RWPE1 (cell line): Measurements from ENCODE around the gene DHX35.

Experiments used
- CTCF ChIA-PET: fragments of 350-600 bp; sonication (Branson Sonifier 250); formaldehyde crosslinking; extraction: SDS; loops from one replicate; lab custom pipeline; 2021; lab: Yijun Ruan, JAX
- POLR2A ChIA-PET: fragments of 400-600 bp; formaldehyde crosslinking; extraction: SDS; loops from one replicate; lab custom pipeline; 2020; ENCODE audit warnings: antibody characterized with exemption; ENCODE audit not compliant: low non-redundant PET; lab: Yijun Ruan, JAX
- DNase-seq: peaks from one replicate; pipeline ENCODE4 v3.0.0; 2012; ENCODE audit warnings: low spot score
- H3K27ac ChIP-seq: fragments of 450-650 bp; 2 replicates; pipeline ENCODE4 v1.5.1; 2017
- TF ChIP-seq, protein P1 (sequence below): fragments of 450-650 bp; conservative IDR thresholded peaks from 2 replicates; pipeline ENCODE4 v1.5.1; 2017; ENCODE audit warnings: low read depth, mild to moderate bottlenecking

Gene DHX35

DNA sequence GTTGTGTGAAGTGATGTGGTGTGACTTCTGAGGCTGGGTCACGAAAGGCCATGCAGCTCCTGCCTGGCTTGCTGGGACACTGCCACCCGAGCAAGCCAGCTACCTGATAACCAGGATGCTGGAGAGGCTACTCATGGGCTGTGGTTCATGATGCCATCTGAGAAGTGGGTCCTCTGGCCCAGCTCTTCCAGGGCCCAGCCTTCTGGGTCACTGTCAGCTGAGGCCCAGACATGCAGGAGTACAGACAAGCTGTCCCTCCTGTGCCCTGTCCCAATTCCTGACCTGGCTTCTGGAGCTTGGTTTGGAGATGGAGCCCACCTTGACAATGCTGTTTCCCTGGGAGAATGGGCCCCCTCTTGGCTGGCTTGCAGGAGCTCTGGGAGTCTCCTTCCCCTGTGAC, 87.0 kb downstream of the DHX35 start:
- DNase-seq = no peak
- H3K27ac ChIP-seq = no peak overlapping the region
- ChIA-PET POLR2A (interaction anchor here (0.7 kb wide), 1 partner anchor 30 kb away, joined by 3 read pairs; no protein-coding TSS in a partner anchor), CTCF (interaction anchor here (0.6 to 7.0 kb wide), 34 partner anchors 9 to 1913 kb away, joined by 3 to 163 read pairs (median 4); partner anchors contain the start of genes DHX35 and FAM83D)
- TF ChIP-seq, protein P1, sequence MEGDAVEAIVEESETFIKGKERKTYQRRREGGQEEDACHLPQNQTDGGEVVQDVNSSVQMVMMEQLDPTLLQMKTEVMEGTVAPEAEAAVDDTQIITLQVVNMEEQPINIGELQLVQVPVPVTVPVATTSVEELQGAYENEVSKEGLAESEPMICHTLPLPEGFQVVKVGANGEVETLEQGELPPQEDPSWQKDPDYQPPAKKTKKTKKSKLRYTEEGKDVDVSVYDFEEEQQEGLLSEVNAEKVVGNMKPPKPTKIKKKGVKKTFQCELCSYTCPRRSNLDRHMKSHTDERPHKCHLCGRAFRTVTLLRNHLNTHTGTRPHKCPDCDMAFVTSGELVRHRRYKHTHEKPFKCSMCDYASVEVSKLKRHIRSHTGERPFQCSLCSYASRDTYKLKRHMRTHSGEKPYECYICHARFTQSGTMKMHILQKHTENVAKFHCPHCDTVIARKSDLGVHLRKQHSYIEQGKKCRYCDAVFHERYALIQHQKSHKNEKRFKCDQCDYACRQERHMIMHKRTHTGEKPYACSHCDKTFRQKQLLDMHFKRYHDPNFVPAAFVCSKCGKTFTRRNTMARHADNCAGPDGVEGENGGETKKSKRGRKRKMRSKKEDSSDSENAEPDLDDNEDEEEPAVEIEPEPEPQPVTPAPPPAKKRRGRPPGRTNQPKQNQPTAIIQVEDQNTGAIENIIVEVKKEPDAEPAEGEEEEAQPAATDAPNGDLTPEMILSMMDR = no peak

DNA sequence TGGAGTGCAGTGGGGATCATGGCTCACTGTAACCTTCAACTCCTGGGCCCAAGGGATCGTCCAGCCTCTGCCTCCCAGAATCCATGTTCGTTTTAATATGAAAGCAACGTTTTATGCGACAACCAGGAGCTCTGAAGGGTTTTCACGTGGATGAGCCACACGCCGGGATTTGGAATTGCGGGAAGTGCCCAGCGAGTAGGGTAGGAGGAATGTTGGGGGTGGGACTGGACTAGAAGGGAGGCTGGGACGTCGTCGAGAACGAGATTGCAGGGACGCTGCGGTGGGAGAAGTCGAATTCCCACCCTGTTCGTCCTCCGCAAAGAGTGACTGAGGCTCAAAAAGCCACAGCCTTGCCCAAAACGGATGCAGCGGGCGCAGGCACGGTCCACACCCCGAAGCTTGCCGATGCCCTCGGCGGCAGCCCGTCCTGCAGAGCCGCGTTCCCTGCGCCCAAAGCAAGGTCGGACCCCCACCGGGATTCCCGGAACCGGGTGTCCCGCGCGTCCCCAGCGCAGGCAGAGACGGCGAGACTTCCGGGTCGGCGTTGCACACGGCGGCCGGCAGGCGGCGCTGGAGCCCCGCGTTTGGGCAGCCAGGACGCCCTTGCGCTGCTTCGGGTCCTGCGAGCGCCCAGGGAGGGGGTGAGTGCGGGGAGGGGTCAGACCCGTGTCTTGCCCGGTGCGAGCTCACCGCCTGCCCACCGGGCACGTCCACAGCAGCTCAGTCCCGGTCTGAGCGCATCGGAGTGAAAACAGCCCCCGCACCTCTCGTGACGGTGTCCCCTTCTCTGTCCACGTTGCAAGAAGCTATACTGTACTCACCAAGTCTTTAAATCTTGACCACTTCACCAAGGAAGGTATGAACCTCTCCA, 87.8 kb downstream of the DHX35 start:
- POLR2A ChIA-PET = interaction anchor here (0.6 to 0.7 kb wide), 2 partner anchors 23 to 29 kb away, joined by 3 read pairs; no protein-coding TSS in a partner anchor
- CTCF ChIA-PET = interaction anchor here (0.5 to 7.0 kb wide), 53 partner anchors 9 to 1990 kb away, joined by 3 to 163 read pairs (median 4); partner anchors contain the start of genes DHX35 and FAM83D
- peak overlapping the region; percentile 45 for H3K27ac ChIP-seq
- peak; percentile 74 for DNase-seq
- TF ChIP-seq, protein P1 = peak; percentile 100

DNA sequence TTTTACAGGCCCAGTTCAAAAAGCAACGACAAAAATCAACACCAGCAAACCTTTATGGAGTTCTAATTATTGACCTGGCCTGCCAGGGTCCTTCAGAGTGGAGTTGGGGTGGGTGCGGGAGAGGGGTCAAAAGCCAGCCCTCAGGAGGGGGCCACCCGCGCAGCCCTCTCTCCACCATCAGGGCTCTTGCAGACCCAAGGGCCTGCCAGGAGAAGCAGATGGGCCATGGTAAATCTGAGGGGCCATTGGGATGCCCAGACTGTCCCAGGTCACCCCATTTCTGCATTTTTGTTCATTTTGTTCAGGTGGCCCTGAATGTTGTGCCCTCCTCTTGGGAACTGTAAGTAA, 88.4 kb downstream of the DHX35 start:
- H3K27ac ChIP-seq = no peak overlapping the region
- ChIA-PET POLR2A (interaction anchor here (0.6 kb wide), 1 partner anchor 22 kb away, joined by 3 read pairs; no protein-coding TSS in a partner anchor), CTCF (interaction anchor here (0.5 to 7.0 kb wide), 28 partner anchors 9 to 1990 kb away, joined by 3 to 163 read pairs (median 4); partner anchors contain the start of gene DHX35)
- TF ChIP-seq, protein P1 = no peak
- DNase-seq = no peak

DNA sequence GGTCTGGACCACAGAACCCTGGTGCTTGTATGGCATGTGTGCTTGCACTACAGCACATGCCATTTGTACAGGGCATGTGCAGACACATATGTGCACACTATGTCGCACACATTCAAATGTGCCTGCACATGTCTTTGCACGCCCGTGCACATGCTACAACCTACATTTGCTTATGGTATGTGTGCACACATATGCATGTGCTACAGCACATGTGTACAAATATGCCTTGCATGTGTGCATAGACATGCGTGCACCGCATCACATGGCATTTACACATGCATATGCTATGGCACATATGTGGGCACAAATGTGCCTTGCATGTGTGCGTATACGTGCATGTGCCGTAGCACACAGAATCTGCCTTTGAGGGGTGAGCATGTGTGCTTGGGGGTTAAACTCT, 90.5 kb downstream of the DHX35 start:
- DNase-seq = no peak
- H3K27ac ChIP-seq = no peak overlapping the region
- TF ChIP-seq, protein P1 = no peak
- ChIA-PET CTCF (interaction anchor here (1.5 to 7.0 kb wide), 2 partner anchors 26 to 28 kb away, joined by 4 to 163 read pairs; no protein-coding TSS in a partner anchor), POLR2A (no interaction called here)

DNA sequence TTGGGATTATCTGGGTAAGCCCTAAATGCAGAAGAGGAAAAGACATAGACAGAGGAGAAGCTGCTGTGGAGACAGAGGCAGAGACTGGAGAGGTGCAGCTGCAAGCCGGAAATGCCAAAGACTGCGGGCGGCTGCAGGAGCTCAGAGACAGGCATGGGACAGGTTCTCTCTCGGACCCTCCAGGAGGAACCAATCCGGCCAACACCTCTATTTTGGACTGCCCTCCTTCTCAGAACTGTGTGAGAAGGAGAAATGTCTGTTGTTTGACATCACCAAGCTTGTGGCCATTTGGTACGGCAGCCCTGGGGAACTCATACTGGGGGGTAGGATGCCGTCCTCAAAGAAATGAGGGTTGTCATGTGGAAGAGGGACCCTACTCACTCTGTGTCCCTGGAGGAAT, 95.0 kb downstream of the DHX35 start:
- POLR2A ChIA-PET = no interaction called here
- CTCF ChIA-PET = interaction anchor here (1.1 kb wide), 1 partner anchor 24 kb away, joined by 4 read pairs; no protein-coding TSS in a partner anchor
- no peak for DNase-seq
- TF ChIP-seq, protein P1 = no peak
- H3K27ac ChIP-seq = no peak overlapping the region

DNA sequence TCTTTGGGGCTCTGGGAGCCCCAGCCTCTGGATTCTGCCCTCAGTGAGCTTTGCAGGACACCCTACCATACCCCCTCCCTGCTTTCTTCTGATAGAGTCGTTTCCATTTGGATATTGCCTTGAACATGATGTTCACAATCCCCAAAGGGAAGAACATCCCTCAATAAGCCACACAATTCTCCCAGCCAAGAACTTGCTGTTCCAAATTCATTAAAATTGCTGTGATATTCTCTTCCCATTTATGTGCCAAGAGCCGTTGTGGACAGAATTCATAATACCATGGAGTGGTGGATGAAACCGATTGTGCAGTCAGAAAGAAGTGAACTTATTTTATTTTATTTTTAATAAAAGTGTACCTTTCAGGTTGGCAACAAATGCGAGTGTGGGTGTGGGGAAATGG, 95.8 kb downstream of the DHX35 start:
- ChIA-PET POLR2A (no interaction called here), CTCF (interaction anchor here (0.7 to 1.1 kb wide), 2 partner anchors 9 to 23 kb away, joined by 3 to 4 read pairs; no protein-coding TSS in a partner anchor)
- TF ChIP-seq, protein P1 = no peak
- no peak overlapping the region for H3K27ac ChIP-seq
- DNase-seq = no peak
